COLO668 (cell line): ENCODE results near the gene PANX1.
A peak's percentile ranks its signal among the peaks of the same experiment; 100 is the strongest.

Experiments used
- DNase-seq: peaks from one replicate; lab custom pipeline; 2025; ENCODE audit not compliant: unreplicated experiment; lab: John Stamatoyannopoulos, UW

PANX1 gene

DNA sequence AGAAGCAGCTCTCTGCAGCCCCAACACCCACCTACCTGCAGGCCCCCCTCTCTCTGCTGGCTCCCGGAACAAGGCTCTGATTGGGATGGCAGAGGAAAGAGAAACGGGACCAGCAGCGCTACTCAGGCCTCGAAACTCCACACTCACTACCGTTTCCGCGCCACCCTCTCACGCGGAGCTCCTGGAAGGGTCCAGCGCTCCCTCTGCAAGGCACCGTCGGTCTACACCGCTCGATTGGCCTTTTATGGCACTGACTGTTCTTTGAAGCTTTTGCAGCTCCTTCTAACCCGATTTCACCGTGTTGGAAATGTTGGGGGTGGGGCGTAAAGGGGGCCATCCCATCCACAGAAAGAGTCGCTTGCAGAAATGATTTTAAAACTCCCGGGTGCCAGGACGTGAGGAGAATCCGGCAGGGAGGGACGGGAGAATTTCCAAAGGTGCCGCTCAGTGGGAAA is 323 bp upstream of the PANX1 start:
- peak; percentile 59 for DNase-seq

DNA sequence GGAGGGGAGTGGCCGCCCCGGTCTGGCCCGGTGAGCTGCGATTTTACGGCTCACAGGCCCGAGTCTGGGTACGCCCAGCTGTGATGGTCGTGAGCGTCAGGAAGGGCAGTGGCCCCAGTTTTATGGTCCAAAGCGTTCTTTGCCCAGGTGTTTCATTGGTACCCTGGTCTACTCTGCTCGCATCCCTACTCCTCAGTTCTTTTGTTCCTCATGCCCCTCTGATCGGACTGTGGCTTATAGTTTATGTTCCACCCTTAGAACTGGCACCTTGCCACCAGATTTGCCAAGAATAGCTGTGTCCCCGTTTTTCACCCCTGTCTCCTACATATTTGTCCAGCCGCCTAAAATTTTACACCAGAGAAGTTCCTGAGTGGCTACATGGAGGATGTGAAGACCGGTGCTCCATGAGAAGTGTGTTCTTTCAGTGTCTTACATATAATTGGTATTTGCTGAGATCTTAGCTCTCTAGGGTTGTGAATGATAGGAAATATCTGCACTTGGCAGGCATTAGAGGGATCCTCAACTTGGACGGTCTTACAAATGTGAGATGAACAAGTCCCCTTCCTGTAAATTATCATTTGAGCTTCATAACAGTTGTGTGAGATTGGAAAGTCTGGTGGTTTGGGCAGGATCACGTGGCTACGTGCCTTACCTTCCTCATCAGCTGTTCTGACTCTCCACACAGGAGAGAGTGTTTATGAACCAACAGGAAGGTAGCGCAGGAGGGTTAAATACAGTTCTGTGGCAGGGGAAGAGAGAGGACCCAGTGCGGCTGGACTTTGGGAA is 1.1 kb downstream of the PANX1 start:
- DNase-seq = no peak

DNA sequence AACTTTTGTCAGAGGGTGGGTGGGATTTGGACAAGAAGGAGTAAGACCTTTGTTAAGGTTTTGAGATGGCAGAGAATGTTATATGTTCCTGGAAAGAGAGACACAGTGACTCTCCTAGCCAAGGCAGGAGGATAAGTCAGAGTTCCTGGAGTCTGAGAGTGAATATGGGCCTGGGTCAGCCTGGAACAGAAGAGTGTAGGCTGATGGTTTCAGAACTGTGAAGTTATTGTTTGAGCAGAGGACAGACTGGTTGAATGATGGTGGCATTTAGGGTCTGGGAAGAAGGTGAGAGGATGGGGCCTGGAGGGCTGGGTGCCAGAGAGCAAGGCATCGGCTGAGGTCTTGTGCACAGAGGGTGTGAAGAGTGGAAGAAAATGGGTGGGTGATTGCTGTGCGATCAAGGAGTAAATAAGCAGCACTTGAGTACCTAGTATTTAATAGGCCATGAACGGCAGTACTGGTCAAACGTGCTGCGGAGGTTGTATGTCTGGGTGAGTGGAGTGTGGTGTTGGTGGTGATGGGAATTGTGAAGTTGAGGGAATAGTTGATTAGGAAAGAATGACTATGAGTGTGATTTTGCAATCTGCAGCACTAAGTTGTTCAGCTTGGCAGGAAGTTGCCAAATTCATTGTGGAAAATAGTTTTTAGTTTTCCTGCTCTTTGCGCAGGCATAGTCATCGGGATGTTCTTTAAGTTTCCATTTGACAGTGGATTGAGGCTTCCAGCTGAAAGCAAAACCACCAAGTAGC is 1.8 kb downstream of the PANX1 start:
- no peak for DNase-seq

DNA sequence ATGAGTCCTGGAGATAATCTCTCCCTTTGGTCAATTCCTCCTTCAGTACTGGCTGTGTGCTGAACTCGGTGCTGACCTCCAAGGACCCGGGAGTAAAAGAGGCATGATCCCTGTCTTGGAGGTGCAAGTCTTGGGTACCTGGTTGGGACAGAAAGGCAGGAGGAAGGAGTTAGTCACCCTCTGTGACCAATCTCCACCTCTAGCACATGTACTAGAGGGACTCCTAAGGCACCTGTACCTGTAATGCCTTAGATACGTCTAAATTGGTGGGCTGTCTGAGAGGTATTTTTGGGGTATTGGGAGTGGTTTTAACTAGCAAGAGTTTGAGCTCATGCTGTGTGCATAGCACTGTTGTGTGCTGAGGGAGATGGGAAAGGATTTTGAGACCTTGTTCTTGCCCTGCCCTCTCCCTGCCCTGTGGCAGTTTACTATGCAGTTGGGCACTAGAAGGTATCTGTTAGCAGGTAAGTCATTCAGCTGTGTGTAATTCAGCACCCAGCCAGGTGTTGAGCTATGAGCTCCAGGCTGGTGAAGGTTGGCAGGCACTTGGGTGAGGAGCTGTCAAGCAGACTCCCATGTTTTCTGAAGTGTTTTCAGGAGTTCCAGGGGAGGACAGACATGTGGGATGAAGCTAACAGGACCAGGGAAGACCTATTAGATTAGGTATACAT is 2.5 kb downstream of the PANX1 start:
- peak; percentile 40 for DNase-seq

DNA sequence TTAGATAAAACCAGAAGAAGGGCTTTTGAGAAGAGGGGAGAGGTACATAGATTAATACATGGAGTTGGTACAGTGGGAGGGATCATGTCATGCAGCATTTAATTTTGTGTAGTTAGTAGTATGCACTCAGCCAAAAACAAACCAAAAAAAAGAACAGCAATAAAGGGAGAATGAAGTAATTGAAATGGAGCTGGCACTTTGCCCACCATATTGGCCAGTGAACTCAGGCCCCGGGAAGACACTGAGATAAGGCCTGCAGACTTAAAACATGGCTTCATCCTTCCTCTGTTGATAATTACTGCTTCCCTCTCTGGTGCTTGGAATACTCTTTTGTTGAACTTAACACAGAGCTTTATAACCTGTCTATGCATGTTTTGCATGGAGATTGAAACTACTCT is 3.1 kb downstream of the PANX1 start:
- DNase-seq = no peak

DNA sequence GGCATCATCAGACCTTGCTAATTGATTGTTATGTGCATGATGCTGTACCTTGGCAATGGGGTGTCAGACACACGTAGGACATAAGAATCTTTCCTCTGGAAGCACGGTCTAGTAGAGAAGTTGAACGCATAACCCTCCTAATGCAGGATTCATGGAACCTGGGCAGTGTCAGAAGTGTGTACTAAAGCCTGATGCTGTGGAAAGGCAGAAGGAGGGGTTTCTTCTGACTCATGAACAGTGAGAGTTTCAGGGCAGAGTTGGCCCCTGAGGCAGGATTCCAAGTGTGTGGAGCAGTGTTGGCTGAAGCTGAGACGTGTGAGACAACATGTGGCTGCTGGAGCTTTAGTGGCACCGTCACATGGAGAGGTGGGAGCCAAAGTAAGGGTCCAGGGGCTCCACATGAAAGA is 3.5 kb downstream of the PANX1 start:
- DNase-seq = no peak

DNA sequence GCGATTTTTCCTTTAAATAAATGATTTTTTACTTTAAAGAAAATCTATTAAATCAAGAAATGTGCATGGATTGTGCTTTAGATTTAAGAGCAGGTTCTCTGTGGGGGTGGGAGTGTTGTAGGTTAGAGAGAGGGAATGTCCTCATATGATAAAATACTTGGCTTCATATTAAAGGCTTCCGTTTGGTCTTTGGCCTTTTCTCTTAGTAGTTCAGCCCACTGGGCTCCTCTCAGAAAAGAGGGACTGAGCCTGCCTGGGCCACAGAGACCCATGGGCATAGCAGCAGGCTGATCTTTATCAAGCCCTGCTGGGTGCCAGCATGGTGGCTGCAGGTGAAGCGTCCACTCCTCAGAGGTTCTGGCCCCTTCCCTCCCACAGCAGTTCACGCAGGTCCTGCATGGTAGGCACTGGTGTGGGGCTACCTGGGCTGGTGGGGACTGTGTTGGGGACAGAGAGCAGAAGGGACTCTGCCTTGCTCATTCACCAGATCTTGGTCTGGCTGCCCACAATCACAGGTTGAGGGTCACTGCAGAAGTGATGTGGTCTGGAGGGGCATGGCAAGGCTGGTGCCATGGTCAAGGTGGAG is 4.3 kb downstream of the PANX1 start:
- no peak for DNase-seq

DNA sequence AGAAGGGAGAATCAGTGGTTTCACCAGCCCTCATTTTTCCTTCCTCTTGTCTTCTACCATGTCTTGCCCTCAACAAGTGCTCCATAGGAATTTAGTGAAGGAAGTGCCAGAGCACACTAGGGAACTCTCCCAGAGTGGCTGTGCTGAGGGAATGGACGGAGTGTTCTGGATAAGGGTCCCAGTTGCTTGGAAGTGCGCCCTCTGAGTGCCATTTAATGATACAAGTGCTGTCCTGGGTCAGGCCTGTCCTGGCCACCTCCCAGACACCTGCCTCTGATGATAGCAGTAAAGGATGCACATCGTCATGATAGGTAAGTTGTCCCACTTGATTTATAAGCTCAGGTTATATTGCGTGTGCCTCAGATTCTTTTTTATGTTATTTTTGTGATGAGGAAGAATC is 5.1 kb downstream of the PANX1 start:
- DNase-seq = no peak

DNA sequence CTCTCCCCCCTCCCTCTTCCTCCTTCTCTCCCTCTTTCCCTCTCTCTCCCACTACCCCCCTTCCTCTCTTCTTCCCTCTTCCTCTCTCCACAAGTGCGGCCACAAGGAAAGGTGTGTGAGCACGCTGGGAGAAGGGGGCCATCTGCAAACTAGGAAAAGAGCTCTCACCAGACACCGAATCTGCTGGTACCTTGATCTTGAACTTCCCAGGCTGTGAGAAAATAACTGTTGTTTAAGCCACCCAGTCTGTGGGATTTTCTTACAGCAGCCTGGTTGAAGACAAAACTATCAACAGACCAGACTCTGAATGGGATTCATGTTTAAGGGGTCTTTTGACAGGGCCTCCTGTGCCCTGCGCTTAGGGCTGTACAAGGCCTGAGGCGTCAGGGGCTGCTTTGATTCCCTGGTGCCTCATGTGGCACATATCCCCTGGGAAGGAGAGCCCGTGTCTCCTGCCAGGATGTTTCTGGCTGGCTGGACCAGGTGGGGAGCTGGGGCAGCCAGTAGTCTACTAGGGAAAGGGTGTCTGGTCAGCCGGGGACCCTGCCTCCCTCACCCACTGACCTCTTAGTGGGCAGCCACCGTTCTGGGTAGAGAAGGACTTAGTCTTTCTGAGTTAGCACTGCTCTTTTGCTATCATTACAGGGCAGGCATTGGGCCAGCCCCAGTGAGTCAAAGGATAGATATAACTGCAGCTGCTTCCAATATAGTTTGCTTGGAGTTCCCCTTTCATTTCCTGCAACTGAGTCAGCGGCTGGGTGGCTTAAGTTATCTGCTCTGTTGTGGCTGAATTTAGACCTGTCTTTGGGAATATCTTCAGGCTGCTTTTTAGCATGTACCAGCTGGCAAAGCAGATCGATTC is 6.2 kb downstream of the PANX1 start:
- DNase-seq = no peak

DNA sequence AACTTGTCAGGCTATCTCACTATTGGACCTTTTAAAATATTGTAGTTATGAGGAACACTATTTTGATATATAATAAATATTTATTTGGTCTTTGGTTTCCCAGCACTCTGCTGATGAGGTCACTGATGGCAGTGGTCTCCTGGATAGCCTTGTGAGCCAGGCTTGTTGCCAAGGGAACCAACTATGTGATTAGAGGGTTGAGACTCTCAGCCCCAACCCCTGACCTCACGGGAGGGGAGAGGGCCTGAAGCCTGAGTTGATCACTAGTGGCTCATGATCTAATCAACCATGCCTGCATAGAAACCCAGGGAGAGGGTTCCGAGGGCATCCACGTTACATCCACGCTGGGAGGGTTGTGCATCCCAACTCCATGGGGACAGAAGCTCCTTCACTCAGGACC is 10.8 kb downstream of the PANX1 start:
- no peak for DNase-seq

DNA sequence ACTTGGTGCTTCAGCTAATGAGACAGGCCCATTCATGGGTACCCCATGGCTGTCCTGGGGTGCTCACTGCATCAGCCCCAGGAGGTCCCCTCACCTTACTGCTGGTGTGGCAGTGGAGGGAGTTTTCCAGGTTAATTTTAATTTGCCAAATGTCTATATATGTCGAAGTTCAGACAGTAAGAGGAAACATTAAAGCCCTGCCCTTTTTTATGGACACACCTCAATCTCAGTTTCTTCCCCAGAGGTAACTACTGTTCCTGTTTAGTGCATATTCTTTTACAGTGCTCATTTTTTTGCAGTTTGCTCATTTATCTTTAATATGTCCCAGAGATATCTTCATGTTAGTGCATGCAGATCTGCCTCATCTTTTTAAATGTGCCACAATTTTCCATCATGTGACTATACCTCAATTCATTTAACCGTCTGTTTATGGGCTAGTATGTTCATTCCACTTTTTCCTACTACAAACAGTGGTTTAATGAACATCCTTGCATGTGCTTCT is 11.6 kb downstream of the PANX1 start:
- no peak for DNase-seq

DNA sequence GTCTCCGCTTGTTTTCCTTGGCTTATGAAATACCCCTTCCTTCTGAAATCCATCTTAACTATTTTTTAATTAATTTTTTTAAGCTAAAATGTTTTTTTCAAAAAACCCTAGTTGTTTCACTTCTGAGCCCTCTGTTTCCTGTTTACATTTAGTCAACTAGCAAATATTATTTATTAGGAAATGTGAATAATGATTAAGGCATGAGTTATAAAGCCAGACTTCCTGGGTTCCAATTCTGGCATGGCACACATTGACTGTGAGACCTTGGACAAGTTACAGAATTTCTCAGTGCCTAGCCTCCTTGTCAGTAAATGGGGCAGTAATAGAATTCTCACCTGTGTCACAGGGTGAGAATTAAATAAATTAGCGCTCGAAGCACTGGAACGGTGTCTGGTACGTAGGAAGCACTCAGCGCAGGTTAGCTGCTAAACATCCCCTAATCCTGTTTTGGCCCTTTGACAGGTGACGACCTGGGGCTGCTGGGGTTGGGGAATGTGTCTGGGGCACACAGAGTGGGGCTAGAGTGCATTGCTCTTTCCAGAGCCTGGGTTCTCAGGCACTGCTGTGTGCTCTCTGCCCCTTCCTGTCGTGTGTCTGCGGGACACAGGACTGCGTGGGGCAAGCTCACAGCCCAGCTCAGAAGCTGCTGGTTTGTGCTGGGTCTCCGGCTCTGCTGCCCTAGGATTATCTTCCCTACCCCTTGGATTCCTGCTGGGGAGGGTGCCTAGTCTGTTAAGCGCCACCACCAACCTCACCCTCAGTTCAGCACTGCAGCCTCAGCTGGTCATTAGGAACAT is 13.1 kb downstream of the PANX1 start:
- no peak for DNase-seq

DNA sequence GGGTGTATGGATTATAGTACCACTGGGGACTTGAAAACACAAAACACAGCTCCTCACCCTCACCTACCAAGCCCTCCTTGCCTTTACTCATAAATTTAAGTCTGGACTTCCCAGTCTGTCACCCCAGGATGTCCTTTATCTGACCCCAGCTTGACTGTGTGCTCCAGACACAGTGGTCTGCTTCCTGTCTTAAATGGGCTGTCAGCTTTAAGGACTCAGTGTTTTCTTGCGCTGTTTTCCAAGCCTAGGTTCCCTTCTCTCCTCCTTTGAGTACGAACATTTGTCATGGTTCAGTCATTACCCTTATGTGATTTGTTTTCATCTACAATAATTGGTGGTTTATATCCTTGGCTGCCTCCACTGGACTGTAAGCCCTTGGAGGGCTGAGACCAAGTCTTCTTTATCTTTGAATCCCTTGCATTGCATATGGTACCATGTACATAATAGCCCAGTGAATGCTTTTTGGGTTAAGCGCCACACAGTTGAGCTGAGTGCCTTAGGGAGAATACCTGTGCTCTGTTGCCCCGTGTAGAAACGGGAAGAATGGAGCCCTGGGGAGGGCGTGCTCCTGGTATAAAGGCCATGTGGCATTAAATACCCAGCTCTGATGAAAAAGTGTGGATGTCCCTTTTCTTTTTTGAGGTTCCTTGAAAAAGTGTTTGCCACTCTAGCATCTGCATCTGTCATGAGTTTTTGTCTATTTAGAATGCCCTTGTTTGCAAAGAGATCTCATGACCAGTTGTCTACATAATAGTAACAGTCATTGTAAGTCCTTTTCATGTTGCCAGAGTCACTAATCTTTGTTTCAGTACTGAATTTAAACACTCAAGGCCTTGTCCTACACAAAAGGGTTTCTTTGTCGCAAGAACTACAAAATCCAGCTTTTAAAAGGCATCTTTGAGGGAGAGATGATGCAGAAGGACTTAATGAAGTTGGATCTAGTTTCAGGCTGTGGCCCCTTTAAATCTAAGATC is 14.0 kb downstream of the PANX1 start:
- no peak for DNase-seq

DNA sequence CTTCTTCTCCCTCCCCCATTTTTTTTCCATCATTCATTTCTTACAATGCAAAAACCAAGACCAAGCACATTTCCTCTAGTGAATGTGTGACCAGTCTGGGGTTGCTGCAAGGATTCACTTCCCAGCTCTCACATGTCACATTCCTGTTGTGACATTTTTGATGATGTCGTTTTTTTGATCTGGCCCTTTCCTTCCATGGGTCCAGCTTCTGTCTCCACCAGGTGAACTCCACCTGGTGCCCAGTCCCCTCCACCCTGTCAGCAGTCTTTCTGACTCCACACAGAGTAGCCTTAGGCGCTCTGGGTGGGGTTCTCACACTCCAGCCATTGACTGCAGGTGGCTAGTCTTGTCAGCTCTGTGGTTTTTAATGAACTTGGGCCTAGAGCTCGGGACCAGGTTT is 15.6 kb downstream of the PANX1 start:
- DNase-seq = peak; percentile 18

DNA sequence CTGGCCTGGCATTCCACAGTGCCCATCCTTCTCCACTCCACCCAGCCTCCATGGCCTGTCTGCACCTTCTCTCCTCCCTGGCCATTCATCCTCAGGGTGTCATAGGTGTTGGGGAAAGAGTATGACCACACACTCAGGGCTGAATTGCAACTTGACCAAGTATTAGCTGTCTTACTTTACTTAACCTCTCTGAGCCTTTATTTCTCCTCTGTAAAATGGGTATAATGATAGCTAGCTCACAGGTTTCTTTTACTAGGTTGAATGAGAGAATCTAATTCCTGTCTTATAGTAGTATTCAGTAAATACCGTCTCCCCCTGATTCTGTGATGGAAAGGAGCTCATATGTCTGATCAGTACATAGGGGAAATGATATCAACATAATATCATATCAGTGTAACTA is 16.0 kb downstream of the PANX1 start:
- no peak for DNase-seq

DNA sequence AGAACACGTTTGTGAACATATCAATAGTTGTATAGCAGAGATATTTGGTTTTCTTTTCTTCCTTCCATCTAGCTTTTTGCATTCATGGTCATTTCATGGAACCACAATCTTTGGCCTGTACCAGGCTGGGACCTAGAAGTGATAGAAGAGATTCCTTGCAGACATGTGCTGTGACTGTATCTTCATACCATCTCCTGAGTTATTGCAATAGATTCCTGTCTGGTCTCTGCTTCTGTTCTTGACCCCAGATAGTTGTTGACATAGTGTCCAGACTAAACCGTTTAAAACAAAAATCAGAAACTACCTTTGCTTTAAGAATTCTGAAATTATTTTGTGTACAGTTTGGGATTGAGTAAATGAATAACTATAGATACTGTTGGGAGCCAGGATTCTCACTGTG is 16.8 kb downstream of the PANX1 start:
- DNase-seq = no peak

DNA sequence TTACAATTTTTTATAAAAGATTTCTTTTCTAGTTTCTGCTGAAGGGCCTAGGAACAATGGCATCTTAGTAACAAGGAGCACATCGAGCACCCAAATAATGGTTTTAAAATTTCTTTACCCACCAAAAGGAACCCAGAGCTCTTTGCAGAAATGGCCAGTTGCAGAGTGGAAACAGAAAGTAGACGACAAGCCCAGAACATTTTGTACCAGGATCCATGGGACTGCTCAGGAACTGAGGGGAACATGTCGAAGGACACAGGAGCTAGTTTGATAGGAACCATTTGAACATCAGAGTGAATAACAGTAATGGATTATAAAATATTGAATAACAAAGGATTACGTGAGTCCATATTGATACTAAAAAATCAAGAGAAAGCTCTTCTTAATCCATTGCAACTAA is 17.3 kb downstream of the PANX1 start:
- no peak for DNase-seq

DNA sequence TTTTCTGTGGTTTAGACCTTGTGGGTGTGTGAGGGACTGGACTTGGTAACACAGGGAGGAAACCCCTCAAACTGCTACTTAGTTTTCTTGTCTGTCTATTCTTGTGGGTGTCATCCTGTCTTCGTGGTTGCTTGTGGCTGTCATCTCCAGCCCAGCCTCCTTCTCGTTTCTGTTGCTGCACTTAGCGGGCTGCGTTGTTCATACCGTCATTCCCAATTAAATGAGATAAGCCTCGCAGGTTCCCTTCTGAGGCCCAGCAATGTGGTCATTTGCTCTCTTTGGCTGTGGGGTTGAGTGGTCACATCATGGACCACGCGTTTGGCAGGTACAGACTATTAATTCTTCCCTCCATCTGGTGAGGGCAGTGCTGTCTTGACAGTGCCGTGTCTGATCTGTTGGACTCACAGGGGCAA is 18.8 kb downstream of the PANX1 start:
- no peak for DNase-seq

DNA sequence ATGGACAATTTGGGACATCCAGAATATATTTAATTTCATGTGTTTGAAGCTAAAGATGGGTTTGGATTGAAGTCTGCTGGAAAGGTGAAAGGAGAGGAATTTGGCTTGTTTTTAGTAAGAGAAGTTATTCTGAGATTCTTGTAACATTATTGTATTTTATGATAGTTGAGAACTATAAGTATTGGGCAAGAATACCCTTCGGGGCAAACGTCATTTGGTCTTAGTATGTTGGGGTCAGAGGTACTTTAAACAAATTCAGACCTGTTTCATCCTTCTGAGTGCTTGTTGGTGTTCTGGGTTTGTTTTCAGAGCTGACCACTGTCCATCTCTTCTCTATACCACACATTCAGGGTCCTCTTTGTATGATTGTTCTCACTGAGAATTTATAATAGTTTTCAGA is 19.5 kb downstream of the PANX1 start:
- no peak for DNase-seq
